H1 (cell line): ENCODE data around the gene BIK. TPM values are rescaled to one million over a fixed set of nuclear protein-coding genes. Genes with fewer than 3 reads are reported as not detected.

Experiments
- BACH1 ChIP-seq: IDR thresholded peaks from 2 replicates; pipeline ENCODE4 v1.6.1; 2012; ENCODE audit warnings: low read length, improper control_type of control experiment
- BCL11A ChIP-seq, 2 experiments: IDR thresholded peaks; one replicate each; pipeline ENCODE4 v1.6.1; 2011; ENCODE audit warnings: low read depth in 2 of 2, low read length in 2 of 2, mild to moderate bottlenecking in 2 of 2
- CBX5 ChIP-seq: fragments of 300-800, 300-1000 bp; sonication (generic); IDR thresholded peaks from 2 replicates; pipeline ENCODE4 v1.7.1; 2016; ENCODE audit warnings: antibody characterized with exemption, low read length, low read depth
- CTBP2 ChIP-seq: IDR thresholded peaks from 2 replicates; pipeline ENCODE4 v1.7.0; 2011; ENCODE audit warnings: borderline replicate concordance, mild to moderate bottlenecking, moderate library complexity, mixed read lengths, low read length; ENCODE audit not compliant: insufficient read depth, insufficient read length
- EZH2 ChIP-seq: fragments of 200-600 bp; sonication (generic); IDR thresholded peaks from 2 replicates; pipeline ENCODE4 v1.7.1; 2012; ENCODE audit warnings: low read depth, mild to moderate bottlenecking, moderate library complexity, low read length, inconsistent platforms; ENCODE audit not compliant: severe bottlenecking
- JUN ChIP-seq: IDR thresholded peaks from 2 replicates; pipeline ENCODE4 v1.6.1; 2011; ENCODE audit warnings: low read depth, mild to moderate bottlenecking, improper control_type of control experiment, low read length
- KDM1A ChIP-seq: fragments of 200-600, 300-600 bp; sonication (generic); IDR thresholded peaks from 2 replicates; pipeline ENCODE4 v1.7.1; 2016; ENCODE audit warnings: mild to moderate bottlenecking, low read length, borderline replicate concordance
- KDM4A ChIP-seq: IDR thresholded peaks from one replicate; pipeline ENCODE4 v1.7.1; 2012; ENCODE audit warnings: low read depth, mild to moderate bottlenecking, moderate library complexity, low read length, inconsistent platforms; ENCODE audit not compliant: severe bottlenecking
- KDM5A ChIP-seq: fragments of 200-600 bp; IDR thresholded peaks from 2 replicates; pipeline ENCODE4 v1.7.1; 2012; ENCODE audit warnings: mild to moderate bottlenecking, low read length, inconsistent platforms, mixed read lengths
- NRF1 ChIP-seq: IDR thresholded peaks from 2 replicates; pipeline ENCODE4 v1.6.1; 2011; ENCODE audit warnings: mild to moderate bottlenecking, low read depth, low read length, improper control_type of control experiment
- POLR2A ChIP-seq, 2 experiments: IDR thresholded peaks; 1 replicate in 1 of 2; 2 replicates in 1 of 2; pipeline ENCODE4 v1.6.1; 2011; ENCODE audit warnings: low read depth in 2 of 2, low read length in 2 of 2, mild to moderate bottlenecking in 2 of 2; ENCODE audit errors: control extremely low read depth in 1 of 2
- POLR2AphosphoS5 ChIP-seq: IDR thresholded peaks from 2 replicates; pipeline ENCODE4 v1.6.1; 2011; ENCODE audit warnings: low read depth, low read length
- RBBP5 ChIP-seq: IDR thresholded peaks from 2 replicates; pipeline ENCODE4 v1.7.1; 2012; ENCODE audit warnings: low read depth, mild to moderate bottlenecking, inconsistent platforms, low read length, moderate library complexity, borderline replicate concordance
- SIRT6 ChIP-seq: IDR thresholded peaks from one replicate; pipeline ENCODE4 v1.7.1; 2012; ENCODE audit warnings: low read length, inconsistent platforms
- SRF ChIP-seq: IDR thresholded peaks from 2 replicates; pipeline ENCODE4 v1.6.1; 2011; ENCODE audit warnings: mild to moderate bottlenecking, low read depth, low read length, moderate library complexity
- SUZ12 ChIP-seq: fragments of 200-600 bp; sonication (generic); IDR thresholded peaks from 2 replicates; pipeline ENCODE4 v1.6.1; 2012; ENCODE audit warnings: mild to moderate bottlenecking, inconsistent platforms, low read length, moderate library complexity, mixed read lengths
- TAF1 ChIP-seq: IDR thresholded peaks from 2 replicates; pipeline ENCODE4 v1.6.1; 2011; ENCODE audit warnings: mild to moderate bottlenecking, low read depth, low read length
- TAF7 ChIP-seq: optimal IDR thresholded peaks from 2 replicates; pipeline ENCODE3; 2011; ENCODE audit warnings: low read depth, mild to moderate bottlenecking, inconsistent platforms, low read length, moderate library complexity, borderline replicate concordance
- TBP ChIP-seq: IDR thresholded peaks from 2 replicates; pipeline ENCODE4 v1.6.1; 2011; ENCODE audit warnings: low read depth, low read length, improper control_type of control experiment
- ZNF274 ChIP-seq: IDR thresholded peaks from 2 replicates; pipeline ENCODE4 v1.7.0; 2012; ENCODE audit warnings: low read length, borderline replicate concordance; ENCODE audit errors: extremely low read depth
- polyA plus RNA-seq, 7 experiments: library from polyadenylated mRNA; depleted of rRNA in 3 of 7; stranded (reverse) in 5 of 7; unstranded in 2 of 7; fragments of >200 nt in 5 of 7; fragments of 200-250 nt in 2 of 7; gene quantifications; 1 replicate in 5 of 7; 2 replicates in 1 of 7; 4 replicates in 1 of 7; pipeline versions ENCODE4 v1.2.1 to v1.2.3, GENCODE V29; 2011 to 2013; ENCODE audit warnings: missing spikeins in 2 of 7, mixed read lengths in 2 of 7
- total RNA-seq: library from RNA; stranded (reverse); fragmentation: NEBNext Ultra II Directional; extraction: Animal tissue kit (Norgen Biotek cat#: 25700); gene quantifications from 2 replicates; pipeline ENCODE4 v1.2.1, GENCODE V29; 2021
- TF ChIP-seq, protein P1 (sequence below): IDR thresholded peaks from 2 replicates; pipeline ENCODE4 v1.6.1; 2011; ENCODE audit warnings: low read depth, mild to moderate bottlenecking, low read length; ENCODE audit not compliant: insufficient read depth
- TF ChIP-seq, protein P2 (sequence below): IDR thresholded peaks from 2 replicates; pipeline ENCODE4 v1.6.1; 2011; ENCODE audit warnings: low read length, improper control_type of control experiment
- TF ChIP-seq, protein P3 (sequence below): IDR thresholded peaks from 2 replicates; pipeline ENCODE4 v1.6.1; 2012; ENCODE audit warnings: inconsistent platforms

Gene BIK
- total and polyA plus RNA-seq, 2 of the 8 experiments (the other 6 are each of a cell fraction or from before 2014, with no cell fraction given) = 3.3 to 5.5 TPM

DNA sequence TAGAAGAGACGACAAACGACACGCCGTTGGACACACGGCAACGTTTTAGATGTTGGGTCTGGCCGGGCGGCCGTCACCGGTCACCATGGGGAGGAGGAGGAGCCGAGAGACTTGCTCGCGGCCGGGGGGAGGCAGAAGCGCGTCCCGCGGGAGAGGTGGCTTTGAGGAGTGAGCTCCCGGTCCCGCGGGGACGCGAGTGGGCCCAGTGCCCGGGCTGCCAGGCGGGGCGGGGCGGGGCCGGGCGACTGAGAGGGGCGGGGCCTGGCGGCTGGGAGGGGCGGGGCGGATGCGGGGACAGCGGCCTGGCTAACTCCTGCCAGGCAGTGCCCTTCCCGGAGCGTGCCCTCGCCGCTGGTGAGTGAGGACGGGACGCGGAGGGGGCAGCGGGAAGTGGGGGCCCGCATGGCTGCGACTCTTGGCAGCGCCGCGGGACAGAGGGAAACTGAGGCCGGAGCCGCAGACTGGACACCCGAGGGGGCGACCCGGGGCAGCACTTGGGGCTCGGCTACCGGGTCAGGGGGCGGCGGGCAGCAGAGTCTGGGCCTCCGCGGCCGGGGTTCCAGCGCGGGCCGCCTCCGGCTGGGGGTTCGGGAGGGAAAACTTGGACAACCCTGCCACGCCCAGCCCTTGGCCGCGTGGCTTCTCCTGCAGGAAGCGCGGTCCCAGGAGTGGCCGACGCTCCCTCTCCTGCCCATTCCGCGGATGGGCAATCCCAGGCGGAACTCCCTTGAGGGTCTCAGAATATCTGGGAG, 40.9 kb downstream of the BIK start, which contains the start of gene TSPO (continued):
- TF ChIP-seq, protein P1, sequence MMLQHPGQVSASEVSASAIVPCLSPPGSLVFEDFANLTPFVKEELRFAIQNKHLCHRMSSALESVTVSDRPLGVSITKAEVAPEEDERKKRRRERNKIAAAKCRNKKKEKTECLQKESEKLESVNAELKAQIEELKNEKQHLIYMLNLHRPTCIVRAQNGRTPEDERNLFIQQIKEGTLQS = no peak
- TF ChIP-seq RBBP5 = no peak
- TF ChIP-seq POLR2AphosphoS5 = no peak
- no peak for TF ChIP-seq CBX5
- TF ChIP-seq, protein P2, sequence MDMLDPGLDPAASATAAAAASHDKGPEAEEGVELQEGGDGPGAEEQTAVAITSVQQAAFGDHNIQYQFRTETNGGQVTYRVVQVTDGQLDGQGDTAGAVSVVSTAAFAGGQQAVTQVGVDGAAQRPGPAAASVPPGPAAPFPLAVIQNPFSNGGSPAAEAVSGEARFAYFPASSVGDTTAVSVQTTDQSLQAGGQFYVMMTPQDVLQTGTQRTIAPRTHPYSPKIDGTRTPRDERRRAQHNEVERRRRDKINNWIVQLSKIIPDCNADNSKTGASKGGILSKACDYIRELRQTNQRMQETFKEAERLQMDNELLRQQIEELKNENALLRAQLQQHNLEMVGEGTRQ = no peak
- TF ChIP-seq NRF1 = no peak
- no peak for TF ChIP-seq CTBP2
- TF ChIP-seq SIRT6 = no peak
- TF ChIP-seq TBP = no peak
- TF ChIP-seq, protein P3, sequence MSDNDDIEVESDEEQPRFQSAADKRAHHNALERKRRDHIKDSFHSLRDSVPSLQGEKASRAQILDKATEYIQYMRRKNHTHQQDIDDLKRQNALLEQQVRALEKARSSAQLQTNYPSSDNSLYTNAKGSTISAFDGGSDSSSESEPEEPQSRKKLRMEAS = peak; percentile 90
- TF ChIP-seq BCL11A (IDR thresholded peaks at IDR 0.05; ENCODE audit: low read depth in 2 of 2, low read length in 2 of 2) = no peak
- 0 out of 2 replicates have a peak, but pooled peaks have one; percentile 9 for TF ChIP-seq KDM1A
- no peak for TF ChIP-seq TAF7
- TF ChIP-seq SRF = no peak
- no peak for TF ChIP-seq SUZ12
- no peak for TF ChIP-seq KDM5A
- TF ChIP-seq POLR2A (IDR thresholded peaks at IDR 0.05; ENCODE audit: control extremely low read depth in 1 of 2, low read depth in 2 of 2, low read length in 2 of 2) = no peak
- no peak for TF ChIP-seq BACH1
- TF ChIP-seq ZNF274 = no peak
- no peak for TF ChIP-seq JUN
- TF ChIP-seq EZH2 = no peak
- TF ChIP-seq TAF1 = no peak
- peak; percentile 83 for TF ChIP-seq KDM4A
